ENCODE measurements around the gene CBFA2T3. TPM values are rescaled to one million over a fixed set of nuclear protein-coding genes. Genes with fewer than 3 reads are reported as not detected.

Gene CBFA2T3
- total RNA-seq, 1 donor from 2014 or later = 0.82 TPM

GRCh38 chr16:88883117-88883895 lies 93.7 kb downstream of the CBFA2T3 start:
- DNase-seq (ENCODE audit: low spot score in 2 of 2) (no peak), FAIRE-seq (no peak)

GRCh38 chr16:88882358-88883030 lies 94.5 kb downstream of the CBFA2T3 start:
- DNase-seq (ENCODE audit: low spot score in 2 of 2) (no peak), FAIRE-seq (no peak)

GRCh38 chr16:88881675-88882357 lies 95.2 kb downstream of the CBFA2T3 start:
- DNase-seq (ENCODE audit: low spot score in 2 of 2) (no peak), FAIRE-seq (no peak)

GRCh38 chr16:88881007-88881615 lies 95.9 kb downstream of the CBFA2T3 start:
- no peak for FAIRE-seq
- no peak for DNase-seq (ENCODE audit: low spot score in 2 of 2)

GRCh38 chr16:88880226-88881006 lies 96.6 kb downstream of the CBFA2T3 start:
- FAIRE-seq = no peak
- no peak for DNase-seq (ENCODE audit: low spot score in 2 of 2)

- DNase-seq (ENCODE audit: low spot score in 2 of 2) = no peak
- no peak for FAIRE-seq
Observed at GRCh38 chr16:88879788-88880055, 97.3 kb downstream of the CBFA2T3 start.

GRCh38 chr16:88878967-88879787 lies 97.8 kb downstream of the CBFA2T3 start:
- DNase-seq (ENCODE audit: low spot score in 2 of 2) (no peak), FAIRE-seq (no peak)

GRCh38 chr16:88878356-88878755 lies 98.7 kb downstream of the CBFA2T3 start:
- no peak for FAIRE-seq

GRCh38 chr16:88877564-88878289 lies 99.3 kb downstream of the CBFA2T3 start:
- DNase-seq (ENCODE audit: low spot score in 2 of 2) (no peak), FAIRE-seq (no peak)

More at GRCh38 chr16:88878356-88878755, 98.7 kb downstream of the CBFA2T3 start:
- no peak for DNase-seq (ENCODE audit: low spot score in 2 of 2)

- DNase-seq (ENCODE audit: low spot score in 2 of 2) (no peak), FAIRE-seq (no peak)
Observed at GRCh38 chr16:88876942-88877526, 100.0 kb downstream of the CBFA2T3 start.

- FAIRE-seq = no peak
Observed at GRCh38 chr16:88875703-88876234, 101.2 kb downstream of the CBFA2T3 start.

GRCh38 chr16:88874938-88875599 lies 101.9 kb downstream of the CBFA2T3 start:
- DNase-seq (ENCODE audit: low spot score in 2 of 2) (no peak), FAIRE-seq (no peak)

More at GRCh38 chr16:88875703-88876234, 101.2 kb downstream of the CBFA2T3 start:
- DNase-seq (ENCODE audit: low spot score in 2 of 2) = no peak

GRCh38 chr16:88872650-88873331 lies 104.2 kb downstream of the CBFA2T3 start:
- FAIRE-seq = no peak
- DNase-seq (ENCODE audit: low spot score in 2 of 2) = no peak

GRCh38 chr16:88871730-88872416 lies 105.1 kb downstream of the CBFA2T3 start:
- no peak for DNase-seq (ENCODE audit: low spot score in 2 of 2)
- no peak for FAIRE-seq

GRCh38 chr16:88871349-88871702 lies 105.7 kb downstream of the CBFA2T3 start:
- DNase-seq (ENCODE audit: low spot score in 2 of 2) (no peak), FAIRE-seq (no peak)

- DNase-seq (ENCODE audit: low spot score in 2 of 2) (no peak), FAIRE-seq (no peak)
Observed at GRCh38 chr16:88870608-88871348, 106.2 kb downstream of the CBFA2T3 start.

All from frontal cortex (tissue), 4 donors.